ENCODE measurements around the gene C9orf152. TPM values are rescaled to one million over a fixed set of nuclear protein-coding genes. Genes with fewer than 3 reads are reported as not detected.
A peak's percentile ranks its signal among the peaks of the same experiment; 100 is the strongest.
"Not testable (repeated sequence)": the region's sequence is repeated elsewhere in the genome, so short reads cannot be mapped to it uniquely, and the experiment has no call there.

The C9orf152 gene, protein sequence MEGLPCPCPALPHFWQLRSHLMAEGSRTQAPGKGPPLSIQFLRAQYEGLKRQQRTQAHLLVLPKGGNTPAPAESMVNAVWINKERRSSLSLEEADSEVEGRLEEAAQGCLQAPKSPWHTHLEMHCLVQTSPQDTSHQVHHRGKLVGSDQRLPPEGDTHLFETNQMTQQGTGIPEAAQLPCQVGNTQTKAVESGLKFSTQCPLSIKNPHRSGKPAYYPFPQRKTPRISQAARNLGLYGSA
- under 1 TPM in 1 of 3 donors, not detected in 2; 0.14 TPM for total RNA-seq

DNA sequence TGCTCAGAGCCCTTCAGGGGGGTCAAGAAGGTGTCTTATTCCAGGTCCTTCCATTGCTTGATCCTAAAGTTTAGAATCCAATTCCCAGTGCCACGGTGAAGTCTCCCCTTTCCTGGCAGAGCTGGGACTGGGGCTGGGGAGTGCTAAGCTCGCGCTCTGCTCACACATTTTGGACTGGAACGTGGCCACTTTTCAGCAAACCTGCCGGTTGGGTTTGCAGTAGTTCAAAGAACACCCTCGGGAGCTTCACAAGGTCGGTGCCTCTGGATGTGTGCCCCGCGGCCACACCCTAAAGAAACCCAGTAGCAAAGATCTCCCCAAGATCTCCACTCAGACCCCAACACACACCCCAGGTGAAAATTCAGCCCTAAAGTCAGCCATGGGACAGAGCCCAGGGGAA lies at the start of gene C9orf152:
Gene C9orf152, minus strand, starts transcription at position 129 of the 400 bp plus-strand sequence. CDS start 580 bp downstream, outside the sequence.
- peaks cover 4% of the 10 kb centered on the region for H3K27me3 Mint-ChIP-seq (ENCODE audit: low read depth)
- H3K4me1 Mint-ChIP-seq (ENCODE audit: low read depth) = no peaks in the 10 kb centered on the region
- no peaks in the 10 kb centered on the region for H3K36me3 Mint-ChIP-seq (ENCODE audit: insufficient read depth)
- DNase-seq = no peak
- H3K4me3 Mint-ChIP-seq = no peak within 1 kb of the TSS
- ATAC-seq = no peak
- H3K9me3 Mint-ChIP-seq = no peaks in the 10 kb centered on the region

DNA sequence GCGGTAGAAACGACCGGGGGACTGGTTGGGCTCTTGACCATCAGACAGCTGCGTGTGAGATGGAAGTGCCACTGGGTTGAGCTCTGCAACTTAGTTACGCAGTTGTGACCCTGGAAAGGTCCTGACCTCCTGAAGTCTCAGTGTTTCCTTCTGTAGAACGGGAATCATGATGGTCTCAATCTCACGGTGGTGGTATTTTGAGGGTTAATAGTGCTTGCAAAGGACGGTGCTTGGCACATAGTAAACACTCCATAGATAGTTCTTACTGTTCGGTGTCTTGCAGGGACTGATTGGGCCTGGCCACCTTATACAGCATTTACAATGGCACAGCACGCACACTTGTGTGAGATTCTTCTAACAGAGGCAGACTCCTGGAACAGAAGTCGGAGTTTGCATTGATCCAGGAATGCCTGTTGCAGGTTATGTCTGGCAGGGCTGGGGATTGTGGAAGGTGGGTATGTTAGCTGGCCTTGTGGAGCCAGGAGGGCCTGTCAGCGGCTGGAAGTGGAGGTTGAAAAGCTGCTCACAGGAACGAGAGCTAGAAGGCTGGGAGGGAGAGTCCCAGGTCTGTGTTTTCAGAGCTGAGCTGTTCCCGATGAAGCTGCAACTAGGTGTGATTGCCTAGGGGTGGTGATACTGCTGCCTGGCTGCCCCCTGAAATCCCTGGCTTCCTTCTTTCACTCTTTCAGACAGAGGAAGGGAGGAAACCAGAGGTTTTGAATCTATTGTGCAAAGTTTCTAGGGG lies 49.3 kb upstream of the C9orf152 start:
- H3K27me3 Mint-ChIP-seq (ENCODE audit: low read depth) = no peaks in the 10 kb centered on the region
- no peaks in the 10 kb centered on the region for H3K9me3 Mint-ChIP-seq
- DNase-seq (no peak), ATAC-seq (no peak)
- peaks cover 6% of the 10 kb centered on the region for H3K36me3 Mint-ChIP-seq (ENCODE audit: insufficient read depth)
- H3K4me1 Mint-ChIP-seq (ENCODE audit: low read depth) = peaks cover 43% of the 10 kb centered on the region
- H3K4me3 Mint-ChIP-seq = peak overlapping the region; percentile 93

DNA sequence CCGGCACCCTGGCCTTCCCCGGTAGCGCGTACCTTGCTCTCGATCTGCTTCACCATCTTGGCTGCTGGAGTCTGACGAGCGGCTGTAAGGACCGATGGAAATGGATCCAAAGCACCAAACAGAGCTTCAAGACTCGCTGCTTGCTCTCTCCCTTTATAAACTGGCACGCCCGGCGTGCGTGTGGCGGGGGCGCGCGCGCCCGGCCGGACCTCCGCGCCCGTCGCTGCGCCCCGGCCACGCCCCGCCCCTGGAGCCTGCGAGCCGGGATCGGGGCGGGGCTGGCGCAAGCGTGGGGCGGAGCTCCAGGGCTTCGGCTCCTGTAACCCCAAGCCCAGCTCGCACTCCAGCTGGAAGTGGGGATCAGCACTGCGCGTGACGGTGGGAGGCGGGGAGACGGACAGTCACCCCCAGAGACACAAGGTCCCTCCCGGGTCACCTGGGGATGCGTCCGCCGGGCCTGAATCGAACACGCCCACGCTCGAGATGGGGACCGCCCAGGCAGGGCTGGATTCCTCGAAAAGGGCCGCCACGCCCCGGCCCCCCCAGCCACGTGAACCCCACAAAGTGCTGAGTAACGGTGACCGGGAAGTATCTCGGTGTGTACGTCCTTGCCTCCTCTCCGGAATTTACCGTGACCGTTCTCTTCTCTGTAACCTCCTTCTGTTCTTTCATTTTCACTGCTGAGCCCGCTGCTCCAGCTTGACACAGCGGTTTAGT lies 48.6 kb upstream of the C9orf152 start, which contains the start of gene TXN:
Gene TXN, minus strand, starts transcription at position 128 of the 717 bp plus-strand sequence. Its CDS starts 72 bp downstream, at position 56.
- ATAC-seq (peak; percentile 79 to 85), DNase-seq (peak; percentile 80)
- Mint-ChIP-seq H3K9me3 (no peaks in the 10 kb centered on the region), H3K4me1 (ENCODE audit: low read depth) (peaks cover 47% of the 10 kb centered on the region), H3K36me3 (ENCODE audit: insufficient read depth) (peaks cover 6% of the 10 kb centered on the region), H3K4me3 (peak within 1 kb of the TSS; percentile 93), H3K27me3 (ENCODE audit: low read depth) (no peaks in the 10 kb centered on the region)

DNA sequence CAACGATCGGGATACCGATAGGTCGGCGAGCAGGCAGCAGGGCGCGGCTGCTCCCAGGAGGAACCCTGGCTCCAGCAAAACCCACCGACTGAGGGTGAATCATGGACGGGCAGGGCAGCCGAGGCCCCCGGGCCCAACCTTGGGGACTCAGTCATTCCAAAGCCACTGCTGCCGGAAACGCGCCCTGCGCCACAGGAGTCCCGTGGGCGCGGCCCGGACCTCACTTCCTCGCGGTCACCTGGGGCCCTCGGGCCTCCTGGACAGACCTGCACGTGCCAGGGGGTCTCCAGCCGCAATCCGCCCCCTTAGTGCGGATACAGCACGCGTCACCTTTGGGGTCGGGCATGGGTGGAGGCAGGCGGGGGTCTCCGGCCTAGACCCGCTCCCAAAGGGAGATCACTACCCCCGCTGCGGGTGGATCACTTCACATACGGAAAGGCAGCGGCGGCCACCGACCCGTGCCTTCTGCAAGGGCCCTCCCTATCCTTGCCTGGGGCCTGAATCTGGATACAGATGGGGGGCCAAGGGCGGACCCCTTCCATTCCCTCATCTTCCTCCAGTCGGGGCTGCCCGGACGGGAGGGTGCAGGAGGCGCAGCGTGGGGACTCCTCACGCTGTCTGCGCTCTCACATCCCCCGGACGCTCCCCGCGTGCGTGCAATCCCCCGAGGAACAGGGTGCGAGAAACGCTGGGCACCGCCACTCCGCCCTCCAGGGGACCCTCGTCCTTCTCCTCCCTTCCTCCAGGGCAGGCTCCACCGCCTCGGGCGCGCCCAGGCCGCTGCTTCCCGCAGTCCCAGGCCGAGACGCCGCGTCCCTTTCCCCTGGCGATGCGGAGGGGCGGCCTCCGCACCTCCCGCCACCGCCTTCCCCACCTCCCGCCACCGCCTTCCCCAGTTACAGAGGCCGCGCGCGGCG lies 47.8 kb upstream of the C9orf152 start:
- H3K4me1 Mint-ChIP-seq (ENCODE audit: low read depth) = peaks cover 47% of the 10 kb centered on the region
- no peaks in the 10 kb centered on the region for H3K27me3 Mint-ChIP-seq (ENCODE audit: low read depth)
- no peaks in the 10 kb centered on the region for H3K9me3 Mint-ChIP-seq
- DNase-seq (peak; percentile 19), ATAC-seq (peak; percentile 19 to 20)
- H3K36me3 Mint-ChIP-seq (ENCODE audit: insufficient read depth) = peaks cover 8% of the 10 kb centered on the region
- peak overlapping the region; percentile 93 for H3K4me3 Mint-ChIP-seq

DNA sequence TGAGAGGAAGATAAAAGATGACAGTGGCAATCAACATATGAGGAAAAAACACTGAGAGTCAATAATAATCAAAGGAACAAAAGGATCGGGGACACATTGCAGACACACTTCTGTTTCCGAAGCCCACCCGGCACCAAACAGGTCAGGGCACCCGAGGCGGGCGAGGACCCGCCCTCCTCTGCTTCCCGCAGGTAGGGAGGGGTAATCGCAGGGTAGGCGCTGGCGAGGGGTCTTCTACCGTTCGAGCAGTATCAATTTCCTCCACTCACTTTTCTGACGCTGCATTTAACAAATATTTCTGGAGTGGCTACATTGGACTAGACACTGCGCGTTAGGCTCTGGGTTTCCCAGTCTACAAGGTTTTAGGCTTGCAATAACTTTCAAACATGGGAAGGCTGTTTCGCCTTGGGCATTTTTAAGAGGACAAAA lies 47.1 kb upstream of the C9orf152 start:
- peaks cover 47% of the 10 kb centered on the region for H3K4me1 Mint-ChIP-seq (ENCODE audit: low read depth)

DNA sequence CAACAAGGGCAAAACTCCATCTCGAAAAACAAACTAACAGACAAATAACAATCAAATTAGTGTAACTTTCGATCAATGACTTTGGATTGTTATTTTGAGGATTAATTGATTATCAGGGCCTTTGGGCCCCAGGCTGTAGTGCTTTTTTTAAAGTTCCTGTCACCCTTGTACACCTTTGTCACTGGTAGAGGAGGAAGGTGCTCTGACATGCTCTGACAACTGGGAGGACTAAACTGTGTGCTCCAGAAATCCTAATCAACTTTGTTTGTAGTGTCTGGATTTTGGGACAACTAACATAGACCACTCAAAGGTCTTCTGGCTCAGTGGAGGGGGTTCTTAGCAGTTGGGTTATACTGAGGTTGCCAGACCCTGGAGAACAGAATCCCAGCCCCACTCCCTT lies 46.5 kb upstream of the C9orf152 start:
- H3K4me1 Mint-ChIP-seq (ENCODE audit: low read depth) = peaks cover 47% of the 10 kb centered on the region
- ATAC-seq (no peak), DNase-seq (no peak)
- H3K4me3 Mint-ChIP-seq = peak overlapping the region; percentile 93
- peaks cover 15% of the 10 kb centered on the region for H3K36me3 Mint-ChIP-seq (ENCODE audit: insufficient read depth)
- no peaks in the 10 kb centered on the region for H3K9me3 Mint-ChIP-seq
- H3K27me3 Mint-ChIP-seq (ENCODE audit: low read depth) = no peaks in the 10 kb centered on the region

More for the DNA sequence above, 47.1 kb upstream of the C9orf152 start:
- no peaks in the 10 kb centered on the region for H3K9me3 Mint-ChIP-seq
- H3K27me3 Mint-ChIP-seq (ENCODE audit: low read depth) = no peaks in the 10 kb centered on the region
- H3K36me3 Mint-ChIP-seq (ENCODE audit: insufficient read depth) = peaks cover 14% of the 10 kb centered on the region
- DNase-seq = no peak
- peak overlapping the region; percentile 93 for H3K4me3 Mint-ChIP-seq
- no peak for ATAC-seq

DNA sequence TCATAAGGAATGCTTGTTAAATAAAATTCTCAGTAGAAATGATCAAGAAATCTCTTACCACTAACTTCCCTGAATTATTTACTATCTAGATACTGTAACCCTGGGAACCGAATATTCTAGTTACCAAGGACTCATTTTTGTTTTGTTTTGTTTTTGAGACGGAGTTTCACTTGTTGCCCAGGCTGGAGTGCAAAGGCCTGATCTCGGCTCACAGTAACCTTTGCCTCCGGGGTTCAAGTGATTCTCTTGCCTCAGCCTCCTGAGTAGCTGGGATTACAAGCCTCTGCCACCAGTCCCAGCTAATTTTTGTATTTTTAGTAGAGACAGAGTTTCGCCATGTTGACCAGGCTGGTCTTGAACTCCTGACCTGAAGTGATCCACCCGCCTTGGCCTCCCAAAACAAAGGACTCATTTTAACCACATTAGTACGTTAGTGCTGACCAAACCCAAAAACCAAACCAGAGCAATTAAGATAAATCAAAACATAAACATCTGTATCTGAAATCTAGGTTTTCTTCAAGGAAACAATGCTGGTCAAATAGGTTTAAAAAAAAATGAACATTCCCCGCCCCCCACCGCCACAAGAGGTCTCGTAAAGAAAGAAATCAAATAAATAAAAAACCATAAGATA lies 44.7 kb upstream of the C9orf152 start:
- no peaks in the 10 kb centered on the region for H3K27me3 Mint-ChIP-seq (ENCODE audit: low read depth)
- H3K9me3 Mint-ChIP-seq = no peaks in the 10 kb centered on the region
- peaks cover 40% of the 10 kb centered on the region for H3K4me1 Mint-ChIP-seq (ENCODE audit: low read depth)
- ATAC-seq (no peak), DNase-seq (no peak)
- H3K4me3 Mint-ChIP-seq = peak overlapping the region; percentile 93
- peaks cover 25% of the 10 kb centered on the region for H3K36me3 Mint-ChIP-seq (ENCODE audit: insufficient read depth)

DNA sequence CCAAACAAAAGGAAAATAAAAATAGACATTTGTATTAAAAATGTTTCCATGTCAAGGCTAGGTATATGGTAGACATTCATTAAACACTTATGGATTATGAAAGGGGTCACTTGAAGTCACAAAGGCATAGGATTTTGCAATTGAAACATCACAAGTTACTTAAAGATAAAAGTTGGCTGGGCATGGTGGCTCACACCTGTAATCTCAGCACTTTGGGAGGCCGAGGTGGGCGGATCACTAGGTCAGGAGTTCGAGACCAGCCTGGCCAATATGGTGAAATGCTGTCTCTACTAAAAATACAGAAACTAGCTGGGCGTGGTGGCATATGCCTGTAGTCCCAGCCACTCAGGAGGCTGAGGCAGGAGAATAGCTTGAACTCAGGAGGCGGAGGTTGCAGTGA lies 43.8 kb upstream of the C9orf152 start:
- not testable (repeated sequence) for H3K27me3 Mint-ChIP-seq (ENCODE audit: low read depth); ATAC-seq; DNase-seq; H3K4me3 Mint-ChIP-seq; H3K9me3 Mint-ChIP-seq
- Mint-ChIP-seq H3K36me3 (ENCODE audit: insufficient read depth) (peaks cover 30% of the 10 kb centered on the region), H3K4me1 (ENCODE audit: low read depth) (peaks cover 33% of the 10 kb centered on the region)

DNA sequence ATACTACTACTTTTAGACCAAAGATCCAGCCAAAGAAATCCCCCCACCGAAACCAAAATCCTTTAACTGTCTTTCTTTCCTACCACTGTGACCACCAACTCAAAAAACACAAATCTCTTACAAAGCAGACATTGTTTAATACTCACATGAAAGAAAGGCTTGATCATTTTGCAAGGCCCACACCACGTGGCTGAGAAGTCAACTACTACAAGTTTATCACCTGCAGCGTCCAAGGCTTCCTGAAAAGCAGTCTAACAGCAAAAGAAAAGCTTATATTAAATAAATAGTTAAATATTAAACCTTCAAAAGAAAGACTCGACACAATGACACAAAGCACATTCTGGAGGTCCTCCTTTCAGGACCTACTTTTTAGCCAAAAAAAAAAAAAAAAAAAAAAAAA lies 43.3 kb upstream of the C9orf152 start:
- peaks cover 35% of the 10 kb centered on the region for H3K36me3 Mint-ChIP-seq (ENCODE audit: insufficient read depth)
- H3K27me3 Mint-ChIP-seq (ENCODE audit: low read depth) = no peaks in the 10 kb centered on the region
- peaks cover 33% of the 10 kb centered on the region for H3K4me1 Mint-ChIP-seq (ENCODE audit: low read depth)
- no peak overlapping the region for H3K4me3 Mint-ChIP-seq
- DNase-seq = no peak
- no peaks in the 10 kb centered on the region for H3K9me3 Mint-ChIP-seq
- ATAC-seq = no peak

DNA sequence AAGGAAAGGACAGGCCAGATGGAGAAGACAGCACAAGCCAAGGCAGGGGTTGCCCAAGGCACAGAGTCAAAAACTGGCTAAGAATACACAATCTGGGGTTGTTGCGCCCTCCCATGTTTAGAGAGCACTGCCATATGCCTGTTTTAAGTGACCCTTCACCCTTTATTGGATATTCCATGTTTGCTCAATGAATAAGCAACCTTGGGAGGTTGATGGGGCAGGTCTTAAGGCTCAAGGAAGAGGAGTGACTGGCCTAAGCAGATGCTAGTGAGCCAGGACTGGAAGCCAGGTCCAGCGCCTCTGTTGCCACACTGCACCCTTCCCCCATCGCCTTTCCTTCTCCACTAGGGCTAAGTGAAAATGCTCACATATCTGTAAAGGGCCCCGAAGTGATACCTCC lies 41.6 kb upstream of the C9orf152 start:
- Mint-ChIP-seq H3K36me3 (ENCODE audit: insufficient read depth) (peaks cover 37% of the 10 kb centered on the region), H3K27me3 (ENCODE audit: low read depth) (no peaks in the 10 kb centered on the region), H3K4me3 (no peak overlapping the region), H3K9me3 (no peaks in the 10 kb centered on the region), H3K4me1 (ENCODE audit: low read depth) (peaks cover 27% of the 10 kb centered on the region)
- ATAC-seq (no peak), DNase-seq (no peak)

DNA sequence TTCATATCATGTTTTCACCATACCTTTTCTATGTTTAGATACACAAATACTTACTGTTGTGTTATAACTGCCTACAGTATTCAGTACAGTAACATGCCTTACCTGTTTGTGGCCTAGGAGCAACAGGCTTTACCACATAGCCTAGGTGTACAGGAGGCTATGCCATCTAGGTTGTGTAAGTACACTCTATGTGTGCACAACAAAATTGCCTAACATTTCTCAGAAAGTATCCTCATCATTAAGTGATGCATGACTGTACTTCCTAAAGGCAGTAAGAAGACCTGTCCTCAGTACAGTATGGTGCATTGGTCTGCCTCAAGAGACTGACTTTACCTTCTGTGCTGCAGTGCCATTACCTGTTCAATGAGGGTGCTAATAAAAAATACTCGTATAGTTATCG lies 40.4 kb upstream of the C9orf152 start:
- no peaks in the 10 kb centered on the region for H3K9me3 Mint-ChIP-seq
- ATAC-seq = no peak
- H3K4me1 Mint-ChIP-seq (ENCODE audit: low read depth) = peaks cover 16% of the 10 kb centered on the region
- H3K4me3 Mint-ChIP-seq = no peak overlapping the region
- peaks cover 37% of the 10 kb centered on the region for H3K36me3 Mint-ChIP-seq (ENCODE audit: insufficient read depth)
- H3K27me3 Mint-ChIP-seq (ENCODE audit: low read depth) = no peaks in the 10 kb centered on the region
- no peak for DNase-seq

DNA sequence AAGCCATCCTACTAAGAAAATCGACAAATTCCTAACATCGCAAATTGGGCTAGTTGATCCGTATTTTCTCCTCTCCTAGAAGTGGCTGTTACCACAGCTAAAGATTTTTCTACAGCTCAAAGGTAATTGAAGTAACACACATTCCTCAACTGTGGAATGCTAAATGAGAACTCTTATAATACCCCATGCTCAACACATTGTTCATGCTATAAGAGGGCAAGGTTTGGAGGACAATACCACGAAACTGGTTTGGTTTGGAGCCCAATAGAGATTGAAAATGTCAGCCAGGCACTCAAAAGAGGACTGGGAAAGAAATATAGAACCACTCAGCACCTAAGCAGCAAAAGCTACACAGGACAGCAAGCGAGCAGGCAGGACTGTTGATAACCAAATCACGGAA lies 38.3 kb upstream of the C9orf152 start:
- Mint-ChIP-seq H3K9me3 (no peaks in the 10 kb centered on the region), H3K4me1 (ENCODE audit: low read depth) (peaks cover 3% of the 10 kb centered on the region), H3K27me3 (ENCODE audit: low read depth) (no peaks in the 10 kb centered on the region), H3K4me3 (no peak overlapping the region), H3K36me3 (ENCODE audit: insufficient read depth) (peaks cover 42% of the 10 kb centered on the region)
- ATAC-seq (no peak), DNase-seq (no peak)

DNA sequence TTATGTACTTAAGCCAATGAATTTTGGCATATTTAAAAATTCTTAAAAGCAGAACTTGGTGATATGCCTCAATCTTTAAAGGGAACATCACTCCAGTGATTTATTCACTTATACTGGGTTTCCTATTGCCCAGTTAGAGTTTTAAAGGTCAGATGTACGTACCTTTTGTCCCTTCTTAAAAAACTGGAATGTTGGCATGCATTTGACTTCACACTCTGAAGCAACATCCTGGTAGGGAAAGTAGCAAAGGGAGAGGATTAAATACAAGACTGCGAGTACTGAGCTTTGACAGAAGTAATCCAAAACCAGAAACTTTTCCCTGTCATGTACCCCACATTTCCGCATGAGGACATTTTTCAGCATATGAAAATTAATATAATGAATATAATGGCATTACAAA lies 36.7 kb upstream of the C9orf152 start:
- DNase-seq = no peak
- Mint-ChIP-seq H3K9me3 (no peaks in the 10 kb centered on the region), H3K27me3 (ENCODE audit: low read depth) (no peaks in the 10 kb centered on the region), H3K4me3 (no peak overlapping the region), H3K4me1 (ENCODE audit: low read depth) (peaks cover 3% of the 10 kb centered on the region), H3K36me3 (ENCODE audit: insufficient read depth) (peaks cover 34% of the 10 kb centered on the region)
- no peak for ATAC-seq

Data from activated T-cell treated with anti-CD3 and anti-CD28 coated beads, Interleukin-2, amount 50 U/mL, for 4 hours (primary cell).